PC-9 (cell line): ENCODE data around the gene NHEJ1.

Experiments
- CTCF ChIP-seq: fragments of 200-600 bp; sonication (generic); conservative IDR thresholded peaks from 2 replicates; pipeline ENCODE4 v1.6.1; 2017; ENCODE audit warnings: mixed run types, antibody characterized with exemption, mild to moderate bottlenecking, moderate library complexity
- EZH2 ChIP-seq: fragments of 200-600 bp; sonication (generic); IDR thresholded peaks from 2 replicates; pipeline ENCODE4 v1.8.0; 2017; ENCODE audit warnings: antibody characterized with exemption, low read depth

GRCh38 chr2:219072741-219073250, 87.8 kb downstream of the NHEJ1 start:
- TF ChIP-seq CTCF (no peak), EZH2 (no peak)
